Breast epithelium (tissue), 3 donors: ENCODE results near the gene RSL24D1.

Source experiments
- CTCF ChIP-seq, 3 donors: fragments of 450-650 bp; IDR thresholded peaks; one replicate each; pipeline ENCODE4 v1.5.1; 2016 to 2017; ENCODE audit warnings: antibody characterized with exemption in 3 of 3, mild to moderate bottlenecking in 3 of 3, moderate library complexity in 3 of 3
- POLR2A ChIP-seq: fragments of 450-650 bp; IDR thresholded peaks from one replicate; pipeline ENCODE4 v1.6.1; 2016; ENCODE audit warnings: antibody characterized with exemption, mild to moderate bottlenecking, moderate library complexity
- POLR2AphosphoS5 ChIP-seq, 3 donors: sonication (generic); formaldehyde crosslinking; IDR thresholded peaks; one replicate each; pipeline ENCODE4 v1.6.1; 2017; ENCODE audit warnings: antibody characterized with exemption in 3 of 3

- TF ChIP-seq POLR2AphosphoS5 (IDR thresholded peaks at IDR 0.05) = no peak
- TF ChIP-seq CTCF (IDR thresholded peaks at IDR 0.05) = no peak
- TF ChIP-seq POLR2A = no peak
These were observed 44.4 kb upstream of the RSL24D1 start for GRCh38 chr15:55241186-55241585.
